NK-92 treated with Interleukin-12 subunit alpha and Interleukin-12 subunit beta, amount 100 ng/mL, for 24 hours (cell line): ENCODE data around the gene MARVELD2.
"Not testable (repeated sequence)": the region's sequence is repeated elsewhere in the genome, so short reads cannot be mapped to it uniquely, and the experiment has no call there.

Experiments used
- DNase-seq: peaks from one replicate; lab custom pipeline; 2025; lab: John Stamatoyannopoulos, UW

Gene MARVELD2

DNA sequence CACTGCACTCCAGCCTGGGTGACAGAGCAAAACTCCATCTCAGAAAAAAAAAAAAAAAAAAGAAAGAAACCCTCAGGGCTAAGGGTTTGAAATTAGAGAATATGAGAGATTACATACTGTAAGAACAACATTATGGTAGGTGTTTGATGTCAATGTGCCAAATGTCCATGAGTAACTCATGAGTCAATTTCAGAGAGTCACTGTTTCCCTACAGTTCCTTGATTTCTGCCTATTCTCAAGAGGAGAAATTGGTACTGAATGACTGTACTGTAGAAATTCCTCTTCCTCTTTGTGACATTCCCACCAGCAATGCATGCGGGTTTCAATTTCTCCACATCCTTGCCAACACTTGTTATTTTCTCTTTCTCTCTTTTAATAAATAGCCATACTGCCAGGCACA lies 35.2 kb downstream of the MARVELD2 start:
- DNase-seq = no peak

DNA sequence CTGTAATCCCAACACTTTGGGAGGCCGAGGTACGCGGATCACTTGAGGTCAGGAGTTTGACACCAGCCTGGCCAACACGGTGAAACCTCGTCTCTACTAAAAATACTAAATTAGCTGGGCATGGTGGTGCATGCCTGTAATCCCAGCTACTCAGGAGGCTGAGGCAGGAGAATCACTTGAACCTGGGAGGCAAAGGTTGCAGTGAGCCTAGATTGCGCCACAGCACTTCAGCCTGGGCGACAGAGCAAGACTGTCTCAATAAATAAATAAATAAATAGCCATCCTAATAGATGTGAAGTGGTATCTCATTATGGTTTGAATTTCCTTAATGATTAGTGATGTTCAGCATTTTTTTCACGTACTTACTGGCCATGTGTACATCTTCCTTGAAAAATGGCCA lies 35.6 kb downstream of the MARVELD2 start:
- DNase-seq = not testable (repeated sequence)

DNA sequence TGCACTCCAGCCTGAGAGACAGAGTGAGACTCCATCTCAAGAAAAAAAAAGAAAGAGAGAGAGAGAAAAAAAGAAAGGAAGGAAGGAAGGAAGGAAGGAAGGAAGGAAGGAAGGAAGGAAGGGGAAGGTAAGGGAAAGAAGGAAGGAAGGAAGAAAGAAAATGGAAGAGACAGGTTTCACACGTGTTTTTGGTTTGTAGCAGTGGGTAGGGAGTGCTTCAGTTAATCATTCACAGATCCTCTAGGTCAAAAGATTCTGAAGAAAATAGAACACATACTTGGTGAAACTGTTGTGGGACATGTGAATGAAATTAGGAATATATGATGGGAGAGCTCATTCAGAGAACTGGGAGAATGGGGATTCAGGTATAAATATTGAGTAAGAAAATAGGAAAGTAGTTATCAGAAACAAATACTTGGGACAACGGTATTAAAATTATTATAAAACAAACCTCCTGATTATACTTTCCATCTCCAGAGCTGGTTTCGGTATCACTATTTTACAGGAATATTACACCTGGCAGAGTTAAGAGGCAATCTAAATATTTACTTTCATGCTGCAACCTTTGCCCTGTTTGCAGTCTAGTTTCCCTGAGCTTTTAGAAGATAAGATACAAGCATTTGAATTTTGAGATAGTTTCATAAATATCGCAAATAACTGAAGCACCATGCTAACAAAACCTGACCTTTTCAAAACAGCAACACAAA lies 37.2 kb downstream of the MARVELD2 start:
- no peak for DNase-seq

DNA sequence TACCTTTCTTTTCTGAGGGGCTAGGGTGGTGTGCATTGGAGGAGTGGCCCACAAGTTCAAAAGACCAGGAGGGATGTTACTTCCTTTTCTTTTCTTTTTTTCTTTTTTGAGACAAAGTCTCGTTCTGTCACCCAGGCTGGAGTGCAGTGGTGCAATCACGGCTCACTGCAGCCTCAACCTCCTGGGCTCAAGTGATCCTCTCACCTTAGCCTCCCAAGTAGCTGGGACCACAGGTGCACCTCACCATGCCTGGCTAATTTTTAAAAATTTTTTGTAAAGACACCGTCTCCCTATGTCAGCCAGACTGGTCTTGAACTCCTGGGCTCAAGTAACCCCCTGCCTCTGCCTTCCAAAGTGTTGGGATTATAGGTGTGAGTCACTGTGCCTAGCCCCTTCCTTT lies 38.6 kb downstream of the MARVELD2 start:
- not testable (repeated sequence) for DNase-seq

DNA sequence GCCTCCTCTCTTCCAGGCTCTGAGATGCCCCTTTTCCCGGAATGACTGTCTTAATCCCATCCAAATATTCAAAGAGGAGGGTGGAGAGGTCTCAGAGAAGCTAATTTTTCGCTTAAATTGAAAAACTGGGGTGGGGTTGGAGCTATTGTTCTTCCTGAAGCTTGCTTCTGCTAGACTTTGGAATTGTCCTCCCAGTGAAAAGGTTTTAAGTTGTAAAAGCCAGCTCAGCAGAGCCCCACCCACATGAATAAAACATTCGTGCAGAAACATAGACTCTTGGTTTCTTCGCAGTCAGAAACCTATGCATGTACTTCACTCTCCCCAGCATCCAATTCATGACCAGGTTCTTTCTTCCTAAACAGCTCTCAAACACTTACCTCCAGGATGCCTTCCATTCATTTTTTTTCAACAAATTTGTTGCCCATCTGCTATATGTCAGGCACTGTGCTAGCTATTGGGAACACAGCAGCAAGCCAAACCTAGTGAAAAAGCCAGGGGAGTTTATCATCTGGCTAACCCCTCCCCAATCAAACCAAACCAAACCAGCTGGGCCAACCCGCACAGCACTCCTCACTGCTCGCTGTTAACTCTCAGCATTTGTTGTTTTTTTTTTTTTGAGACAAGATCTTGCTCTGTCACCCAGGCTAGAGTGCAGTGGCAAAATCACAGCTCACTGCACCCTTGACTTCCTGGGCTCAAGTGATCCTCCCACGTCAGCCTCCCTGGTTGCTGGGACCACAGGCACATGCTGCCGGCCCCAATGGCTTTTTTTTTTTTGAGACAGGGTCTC lies 39.7 kb downstream of the MARVELD2 start:
- no peak for DNase-seq

DNA sequence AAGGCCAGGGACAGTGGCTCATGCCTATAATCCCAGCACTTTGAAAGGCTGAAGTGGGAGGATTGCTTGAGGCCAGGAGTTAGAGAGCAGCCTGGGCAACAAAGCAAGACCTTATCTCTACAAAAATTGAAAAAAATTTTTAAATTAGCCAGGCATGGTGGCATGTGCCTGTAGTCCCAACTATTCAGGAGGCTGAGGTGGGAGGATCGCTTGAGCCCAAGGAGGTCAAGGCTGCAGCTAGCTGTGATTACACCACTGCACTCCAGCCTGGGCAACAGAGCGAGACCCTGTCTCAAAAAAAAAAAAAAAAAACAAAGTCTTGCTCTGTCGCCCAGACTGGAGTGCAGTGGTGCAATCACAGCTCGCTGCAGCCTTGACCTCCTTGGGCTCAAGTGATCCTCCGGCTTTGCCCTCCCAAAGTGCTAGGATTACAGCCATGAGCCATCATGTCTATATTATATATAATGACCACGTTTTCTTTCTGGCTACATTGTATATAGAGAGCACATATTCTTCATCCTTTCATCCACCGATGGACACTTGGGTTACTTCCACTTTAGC lies 40.6 kb downstream of the MARVELD2 start:
- DNase-seq = not testable (repeated sequence)

DNA sequence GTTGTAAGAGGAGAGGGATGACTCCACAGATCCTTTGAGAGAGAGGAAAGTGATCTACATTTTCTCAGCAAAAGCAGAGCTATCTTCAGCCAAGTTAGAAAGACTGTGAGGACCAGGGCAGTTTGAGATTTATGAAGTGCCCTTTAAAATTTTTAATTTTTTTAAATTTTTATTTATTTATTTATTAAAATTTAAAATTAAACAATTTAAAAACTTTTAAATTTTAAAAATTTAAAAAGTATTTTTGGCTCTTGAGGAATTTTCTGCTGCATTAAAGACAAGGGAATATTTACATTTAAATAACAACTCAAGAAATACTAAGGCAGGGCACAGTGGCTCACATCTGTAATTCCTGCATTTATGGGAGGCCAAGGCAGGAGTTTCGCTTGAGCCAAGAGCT lies 47.3 kb downstream of the MARVELD2 start:
- DNase-seq = no peak

DNA sequence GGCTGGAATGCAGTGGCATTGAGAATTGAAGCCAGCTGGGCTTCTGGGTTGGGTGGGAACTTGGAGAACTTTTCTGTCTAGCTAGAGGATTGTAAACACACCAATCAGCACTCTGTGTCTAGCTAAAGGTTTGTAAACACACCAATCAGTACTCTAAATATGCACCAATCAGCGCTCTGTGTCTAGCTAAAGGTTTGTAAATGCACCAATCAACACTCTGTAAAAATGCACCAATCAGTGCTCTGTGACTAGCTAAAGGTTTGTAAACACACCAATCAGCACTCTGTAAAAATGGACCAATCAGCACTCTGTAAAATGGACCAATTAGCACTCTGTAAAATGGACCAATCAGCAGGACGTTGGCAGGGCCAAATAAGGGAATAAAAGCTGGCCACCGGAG lies 51.5 kb downstream of the MARVELD2 start:
- DNase-seq = not testable (repeated sequence)

DNA sequence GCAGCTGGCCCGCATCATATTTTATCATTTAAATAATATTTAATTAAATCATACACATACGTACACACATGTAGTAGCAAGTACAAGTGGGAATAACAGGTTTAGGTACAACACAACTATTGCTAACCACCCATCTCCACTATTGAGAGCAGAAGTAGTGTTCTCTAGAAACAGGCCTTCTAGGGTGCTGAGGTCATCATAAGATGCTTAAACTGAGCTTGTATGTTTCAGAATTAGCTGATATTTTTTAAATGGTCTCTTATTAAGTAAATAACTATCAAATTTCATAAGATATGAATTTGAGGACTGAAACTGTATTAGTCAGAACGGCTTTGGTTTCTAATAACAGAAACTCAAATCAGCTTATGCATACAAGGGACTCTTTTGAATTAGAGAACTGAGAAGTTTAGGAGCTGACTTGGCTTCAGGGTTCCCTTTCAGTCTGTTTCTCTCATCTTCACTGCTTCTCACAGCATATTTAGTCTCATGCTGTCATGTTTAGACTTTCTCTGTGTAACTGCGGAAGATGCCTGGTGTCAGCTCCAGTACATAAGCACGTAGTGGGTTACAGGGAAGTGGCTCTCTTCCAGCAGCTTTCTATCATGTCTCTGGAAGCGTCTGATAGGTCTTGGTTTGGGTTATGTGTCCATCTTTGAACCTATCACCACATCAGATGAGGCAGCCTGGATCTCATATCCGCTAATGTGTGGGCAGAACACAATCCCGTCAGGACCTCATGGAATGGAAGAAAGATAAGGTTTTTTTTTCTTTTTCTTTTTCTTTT lies 52.7 kb downstream of the MARVELD2 start:
- no peak for DNase-seq

DNA sequence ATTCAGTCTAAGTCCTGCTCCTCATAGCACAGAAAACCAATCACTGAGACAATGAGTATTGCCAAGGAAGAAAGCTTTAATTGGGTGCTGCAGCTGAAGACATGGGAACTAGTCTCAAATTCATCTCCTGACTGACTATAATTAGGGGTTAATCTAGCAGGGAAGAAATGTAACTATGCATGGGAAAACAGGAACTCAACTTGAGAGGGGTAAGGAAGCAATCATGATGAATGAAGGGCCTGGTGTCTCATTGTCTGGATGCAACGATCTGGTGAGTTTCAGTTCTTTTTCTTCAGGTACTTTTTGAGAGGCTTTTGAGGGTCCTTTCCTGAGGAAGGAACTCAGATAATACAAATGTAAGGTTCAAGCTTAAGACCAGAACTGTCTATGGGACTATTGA lies 53.7 kb downstream of the MARVELD2 start:
- DNase-seq = no peak

DNA sequence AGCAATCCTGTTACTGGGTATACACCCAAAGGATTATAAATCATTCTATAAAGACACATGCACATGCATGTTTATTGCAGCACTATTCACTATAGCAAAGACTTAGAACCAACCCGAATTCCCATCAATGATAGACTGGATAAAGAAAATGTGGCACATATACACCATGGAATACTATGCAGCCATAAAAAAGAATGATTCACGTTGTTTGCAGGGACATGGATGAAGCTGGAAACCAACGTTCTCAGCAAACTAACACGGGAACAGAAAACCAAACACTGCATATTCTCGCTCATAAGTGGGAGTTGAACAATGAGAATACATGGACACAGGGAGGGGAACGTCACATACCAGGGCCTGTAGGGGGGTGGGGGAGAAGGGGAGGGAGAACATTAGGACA lies 56.6 kb downstream of the MARVELD2 start:
- DNase-seq = not testable (repeated sequence)

DNA sequence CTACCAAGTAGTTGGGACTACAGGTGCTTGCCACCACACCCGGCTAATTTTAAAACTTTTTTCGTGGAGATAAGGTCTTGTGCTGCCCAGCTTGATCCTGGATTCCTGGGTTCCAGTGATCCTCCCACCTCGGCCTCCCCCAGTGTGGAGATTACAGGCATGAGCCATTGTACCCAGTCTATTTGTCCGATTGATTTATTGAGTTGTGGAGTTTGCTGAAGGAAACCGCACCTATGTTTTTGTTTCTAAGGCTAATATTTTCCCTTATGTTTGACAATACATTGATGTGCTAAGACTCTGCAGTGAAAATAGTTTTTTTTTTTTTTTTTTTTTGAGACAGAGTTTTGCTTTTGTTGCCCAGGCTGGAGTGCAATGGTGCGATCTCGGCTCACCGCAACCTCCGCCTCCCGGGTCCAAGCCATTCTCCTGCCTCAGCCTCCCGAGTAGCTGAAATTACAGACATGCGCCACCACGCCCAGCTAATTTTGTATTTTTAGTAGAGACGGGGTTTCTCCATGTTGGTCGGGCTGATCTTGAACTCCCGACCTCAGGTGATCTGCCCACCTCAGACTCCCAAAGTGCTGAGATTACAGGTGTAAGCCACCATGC lies 57.7 kb downstream of the MARVELD2 start:
- not testable (repeated sequence) for DNase-seq

DNA sequence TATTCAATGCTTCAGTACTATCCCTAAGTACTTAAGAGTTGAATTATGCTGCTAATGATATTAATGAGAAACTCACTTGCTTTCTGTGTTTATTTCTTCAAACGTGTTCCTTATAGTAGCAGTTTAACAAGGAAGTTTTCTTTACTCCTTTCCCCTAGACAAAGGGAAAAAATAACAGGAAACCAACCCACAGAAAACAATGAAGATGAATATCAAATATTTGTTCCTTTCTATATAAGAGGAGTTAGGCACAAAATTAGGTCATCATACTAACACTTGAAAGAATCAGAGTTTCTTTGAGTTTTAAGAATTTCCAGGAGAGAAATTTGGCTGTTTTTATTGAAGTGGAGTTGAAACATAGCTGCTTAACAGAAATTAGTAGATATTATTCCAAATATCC lies 62.3 kb downstream of the MARVELD2 start:
- no peak for DNase-seq

DNA sequence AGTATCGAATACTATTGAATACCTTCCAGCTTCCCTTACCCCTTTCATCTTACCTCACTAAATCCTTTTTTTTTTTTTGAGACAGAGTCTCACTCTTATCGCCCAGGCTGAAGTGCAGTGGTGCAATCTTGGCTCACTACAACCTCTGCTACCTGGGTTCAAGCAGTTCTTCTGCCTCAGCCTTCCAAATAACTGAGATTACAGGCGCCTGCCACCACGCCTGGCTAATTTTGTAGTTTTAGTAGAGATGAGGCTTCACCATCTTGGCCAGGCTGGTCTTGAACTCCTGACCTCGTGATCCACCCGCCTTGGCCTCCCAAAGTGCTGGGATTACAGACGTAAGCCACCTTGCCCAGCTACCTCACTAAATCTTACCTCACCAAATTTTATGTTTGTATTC lies 63.4 kb downstream of the MARVELD2 start:
- DNase-seq = not testable (repeated sequence)

DNA sequence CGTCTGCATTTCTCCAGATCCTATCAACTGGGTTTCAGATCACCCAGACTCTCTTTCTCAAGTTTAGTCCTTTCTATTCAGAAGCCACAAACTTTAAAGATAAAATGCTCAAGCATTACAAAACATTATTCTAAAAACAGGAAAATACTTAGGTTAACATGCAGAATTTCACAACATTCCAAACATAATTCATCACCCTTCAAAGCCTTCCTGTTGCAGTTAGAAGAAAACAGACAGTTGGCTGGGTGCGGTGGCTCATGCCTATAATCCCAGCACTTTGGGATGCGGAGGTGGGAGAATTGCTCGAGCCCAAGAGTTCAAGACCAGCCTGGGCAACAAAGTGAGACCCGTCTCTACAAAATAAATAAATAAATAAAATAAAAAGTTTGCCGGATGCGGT lies 70.0 kb downstream of the MARVELD2 start:
- DNase-seq = no peak

DNA sequence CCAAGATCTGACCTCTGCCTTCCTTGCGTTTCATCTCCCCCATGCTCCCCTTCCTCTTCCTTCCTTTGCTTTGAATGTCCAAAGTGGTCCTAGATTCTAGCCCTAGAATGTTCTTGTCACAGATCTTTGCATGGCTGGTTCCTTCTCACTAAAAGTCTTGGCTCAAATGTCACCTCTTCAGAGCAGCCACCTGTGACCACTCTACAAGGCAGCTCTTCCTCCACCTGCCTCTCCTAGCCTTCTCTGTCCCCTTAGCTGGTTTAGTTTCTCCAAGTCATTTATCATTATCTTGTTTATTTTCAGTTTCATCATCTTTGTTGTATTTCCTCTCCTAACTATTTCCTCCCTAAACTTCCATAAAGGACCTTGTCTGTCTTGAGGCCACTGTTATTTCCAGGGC lies 70.6 kb downstream of the MARVELD2 start:
- no peak for DNase-seq

DNA sequence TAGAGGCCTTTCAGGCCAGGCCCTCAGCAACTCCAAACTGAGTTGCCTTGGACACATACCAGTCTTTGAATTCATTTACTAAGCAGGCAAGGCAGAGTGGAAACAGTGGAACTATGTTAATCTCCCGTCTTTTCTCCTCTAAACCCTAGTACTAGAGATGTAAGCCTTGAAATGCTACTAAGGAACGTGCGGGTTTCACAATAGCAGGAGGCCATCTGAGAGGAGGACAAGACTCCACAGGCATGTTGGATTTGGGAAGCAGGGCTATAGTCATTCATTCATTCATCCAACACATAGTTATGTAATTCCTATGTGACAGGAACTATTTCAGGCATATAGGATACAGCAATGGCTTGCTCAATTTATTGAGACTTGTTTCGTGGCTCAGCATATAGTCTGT lies 74.3 kb downstream of the MARVELD2 start:
- DNase-seq = no peak

DNA sequence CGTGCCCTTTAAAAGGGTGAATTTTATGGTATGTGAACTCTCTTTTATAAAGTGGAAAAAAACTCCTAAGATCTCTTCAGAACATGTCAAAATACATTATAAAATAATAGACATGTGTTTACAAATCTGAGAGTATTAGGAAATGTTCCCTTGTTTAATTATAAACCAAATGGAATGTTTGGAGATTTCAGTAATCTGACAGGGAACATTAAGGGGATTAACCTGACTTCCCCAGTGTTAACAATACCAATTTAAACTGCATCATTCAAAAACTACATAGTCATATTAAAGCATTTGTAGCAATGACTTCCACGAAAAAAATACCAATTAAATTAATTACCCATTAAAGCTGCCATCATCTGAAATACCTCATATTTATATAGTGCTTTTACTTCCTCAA lies 76.1 kb downstream of the MARVELD2 start:
- no peak for DNase-seq

DNA sequence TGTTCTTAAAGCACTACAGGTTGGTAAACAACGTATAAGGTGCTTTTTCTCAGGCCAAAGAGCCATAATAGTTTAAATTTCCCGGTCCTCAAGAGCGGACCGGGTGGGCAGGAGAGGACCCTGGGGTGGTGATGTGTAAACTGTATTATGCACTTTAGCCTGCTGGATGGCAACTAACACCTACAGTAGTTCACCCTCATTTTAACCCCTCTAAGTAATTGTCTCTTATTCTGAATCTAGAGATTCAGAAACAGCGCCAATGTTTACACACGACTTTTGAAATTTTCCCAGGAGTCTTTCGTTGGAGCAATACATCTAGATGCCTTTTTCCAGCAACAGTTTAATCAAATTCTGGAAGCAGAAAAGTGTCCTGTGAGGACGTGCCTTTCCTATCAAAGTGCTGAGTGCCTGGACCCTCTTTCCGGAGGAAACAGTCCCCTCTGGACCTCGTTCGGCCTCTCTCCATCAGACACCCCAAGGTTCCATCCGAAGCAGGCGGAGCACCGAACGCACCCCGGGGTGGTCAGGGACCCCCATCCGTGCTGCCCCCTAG lies 77.0 kb downstream of the MARVELD2 start:
- no peak for DNase-seq

DNA sequence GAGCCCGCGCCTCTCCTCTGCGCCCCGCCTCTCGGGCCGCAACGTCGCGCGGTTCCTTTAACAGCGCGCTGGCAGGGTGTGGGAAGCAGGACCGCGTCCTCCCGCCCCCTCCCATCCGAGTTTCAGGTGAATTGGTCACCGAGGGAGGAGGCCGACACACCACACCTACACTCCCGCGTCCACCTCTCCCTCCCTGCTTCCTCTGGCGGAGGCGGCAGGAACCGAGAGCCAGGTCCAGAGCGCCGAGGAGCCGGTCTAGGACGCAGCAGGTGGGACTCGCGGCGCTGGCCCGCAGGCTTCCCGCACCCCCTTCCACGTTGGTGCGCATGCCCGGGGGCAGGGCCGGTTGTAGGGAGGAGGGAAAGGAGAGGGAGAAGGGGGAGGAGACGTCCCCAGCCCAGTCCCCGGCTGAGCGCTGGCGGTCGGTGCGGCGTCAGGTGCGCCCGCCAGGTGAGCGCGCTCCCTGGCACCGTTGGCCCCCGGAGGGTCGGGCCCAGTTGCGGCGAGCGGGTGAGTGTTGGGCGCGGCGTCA lies 77.5 kb downstream of the MARVELD2 start, which contains the start of gene OCLN:
TSS of gene OCLN (plus strand) at position 400 of the 532 bp plus-strand sequence. CDS start 11,455 bp downstream, outside the sequence.
- DNase-seq = no peak

DNA sequence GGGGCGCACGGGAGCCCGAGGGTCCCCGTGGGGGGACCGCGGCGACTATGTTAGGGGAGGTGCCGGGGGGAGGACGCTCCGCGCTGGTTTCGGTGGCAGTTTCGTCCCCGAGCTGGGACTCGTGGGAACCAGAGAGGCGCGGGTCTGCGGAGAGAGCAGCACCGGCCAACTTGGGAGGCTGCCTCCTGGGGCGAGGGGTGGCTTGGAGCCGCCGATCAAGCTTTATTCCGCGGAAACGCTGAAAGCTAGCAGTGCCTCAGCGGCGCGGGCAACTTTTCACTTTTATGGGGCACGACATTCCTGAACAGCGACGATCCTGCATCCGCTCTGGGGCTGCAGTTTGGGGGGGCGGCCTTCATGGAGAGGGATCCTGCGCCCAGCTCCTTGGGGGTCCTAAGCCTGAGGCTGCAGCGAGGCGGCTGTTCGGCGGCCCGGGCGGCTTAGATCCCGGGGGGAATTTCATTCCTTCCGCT lies 78.0 kb downstream of the MARVELD2 start:
- no peak for DNase-seq
